Gastroesophageal sphincter (tissue), 3 donors: Measurements from ENCODE around the gene APOH.

Experiments
- POLR2A ChIP-seq, 2 donors: fragments of 450-650 bp; IDR thresholded peaks; one replicate each; pipeline ENCODE4 v1.6.1; 2017; ENCODE audit warnings: antibody characterized with exemption in 2 of 2, mild to moderate bottlenecking in 2 of 2, moderate library complexity in 1 of 2
- POLR2AphosphoS5 ChIP-seq: sonication (generic); formaldehyde crosslinking; IDR thresholded peaks from one replicate; pipeline ENCODE4 v1.6.1; 2017; ENCODE audit warnings: antibody characterized with exemption
- TF ChIP-seq, protein P1 (sequence below), 4 experiments: fragments of 200-600 bp in 2 of 4; fragments of 450-650 bp in 2 of 4; sonication (generic) in 1 of 4; IDR thresholded peaks; one replicate each; pipeline ENCODE4 v1.5.1; 2017 to 2019; ENCODE audit warnings: antibody characterized with exemption in 4 of 4, mild to moderate bottlenecking in 2 of 4, moderate library complexity in 2 of 4

DNA sequence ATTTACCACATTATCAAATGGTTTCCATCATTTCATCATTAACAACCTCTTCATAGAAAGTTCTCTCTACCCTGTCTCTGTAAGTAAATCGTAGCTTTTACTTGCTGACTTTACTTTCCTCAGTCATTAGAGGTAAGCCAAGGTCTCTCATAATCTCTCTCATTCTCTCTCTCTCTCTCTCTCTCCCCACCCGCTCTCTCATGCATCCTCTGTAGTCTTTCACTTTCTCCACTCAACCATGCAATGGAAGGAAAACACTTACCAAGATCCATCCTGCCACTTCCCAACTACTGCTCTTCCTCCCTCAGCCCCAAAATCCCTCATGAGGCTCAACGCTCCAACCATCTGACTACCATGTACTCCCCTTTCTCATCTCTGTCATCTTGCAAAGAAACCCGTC, 43.4 kb downstream of the APOH start:
- TF ChIP-seq, protein P1, sequence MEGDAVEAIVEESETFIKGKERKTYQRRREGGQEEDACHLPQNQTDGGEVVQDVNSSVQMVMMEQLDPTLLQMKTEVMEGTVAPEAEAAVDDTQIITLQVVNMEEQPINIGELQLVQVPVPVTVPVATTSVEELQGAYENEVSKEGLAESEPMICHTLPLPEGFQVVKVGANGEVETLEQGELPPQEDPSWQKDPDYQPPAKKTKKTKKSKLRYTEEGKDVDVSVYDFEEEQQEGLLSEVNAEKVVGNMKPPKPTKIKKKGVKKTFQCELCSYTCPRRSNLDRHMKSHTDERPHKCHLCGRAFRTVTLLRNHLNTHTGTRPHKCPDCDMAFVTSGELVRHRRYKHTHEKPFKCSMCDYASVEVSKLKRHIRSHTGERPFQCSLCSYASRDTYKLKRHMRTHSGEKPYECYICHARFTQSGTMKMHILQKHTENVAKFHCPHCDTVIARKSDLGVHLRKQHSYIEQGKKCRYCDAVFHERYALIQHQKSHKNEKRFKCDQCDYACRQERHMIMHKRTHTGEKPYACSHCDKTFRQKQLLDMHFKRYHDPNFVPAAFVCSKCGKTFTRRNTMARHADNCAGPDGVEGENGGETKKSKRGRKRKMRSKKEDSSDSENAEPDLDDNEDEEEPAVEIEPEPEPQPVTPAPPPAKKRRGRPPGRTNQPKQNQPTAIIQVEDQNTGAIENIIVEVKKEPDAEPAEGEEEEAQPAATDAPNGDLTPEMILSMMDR (IDR thresholded peaks at IDR 0.05), result no peak
- no peak for TF ChIP-seq POLR2A (IDR thresholded peaks at IDR 0.05)
- no peak for TF ChIP-seq POLR2AphosphoS5
